HEK293 (cell line): ENCODE data around the gene TRPM7.

ENCODE experiments used
- CTCF ChIA-PET: fragments of 350-600 bp; formaldehyde crosslinking; extraction: SDS; loops from one replicate; lab custom pipeline; 2021; ENCODE audit warnings: antibody characterized with exemption; lab: Yijun Ruan, JAX
- POLR2A ChIA-PET: fragments of 300-600 bp; formaldehyde crosslinking; extraction: SDS; loops from one replicate; lab custom pipeline; 2020; ENCODE audit warnings: antibody characterized with exemption, inconsistent platforms; lab: Yijun Ruan, JAX
- H3K27ac ChIP-seq: fragments of 200-500 bp; sonication (Bioruptor generic); 2 replicates; pipeline ENCODE4 v1.5.1; 2014; ENCODE audit warnings: low read depth, low read length, control low read depth, inconsistent platforms; ENCODE audit errors: extremely low read depth
- H3K36me3 ChIP-seq, 2 experiments: fragments of 200-500 bp in 1 of 2; sonication (Bioruptor generic) in 1 of 2; 1 replicate in 1 of 2; 2 replicates in 1 of 2; pipeline ENCODE4 v1.5.1; 2014 to 2017; ENCODE audit warnings: inconsistent platforms in 2 of 2, low read length in 2 of 2; ENCODE audit not compliant: control insufficient read depth in 2 of 2, insufficient read depth in 1 of 2
- H3K4me1 ChIP-seq: fragments of 200-500 bp; sonication (Bioruptor generic); 2 replicates; pipeline ENCODE4 v1.5.1; 2014; ENCODE audit warnings: mild to moderate bottlenecking, low read length, inconsistent platforms; ENCODE audit not compliant: control insufficient read depth, insufficient read depth
- H3K4me3 ChIP-seq: 2 replicates; pipeline ENCODE4 v1.5.1; 2011; ENCODE audit warnings: low read depth, mild to moderate bottlenecking, control low read depth, low read length, moderate library complexity
- H3K9me3 ChIP-seq: fragments of 200-500 bp; sonication (Bioruptor generic); 2 replicates; pipeline ENCODE4 v1.5.1; 2014; ENCODE audit warnings: low read depth, low read length, inconsistent platforms; ENCODE audit not compliant: control insufficient read depth, insufficient read depth
- HOXD13 ChIP-seq: sonication (generic); formaldehyde crosslinking; IDR thresholded peaks from 2 replicates; pipeline ENCODE4 v1.8.0; 2022; ENCODE audit warnings: missing genetic modification reagents, borderline replicate concordance
- MYNN ChIP-seq: fragments of 450-650 bp; formaldehyde crosslinking; IDR thresholded peaks from 2 replicates; pipeline ENCODE4 v1.5.1; 2016; ENCODE audit warnings: missing biosample characterization, missing genetic modification characterization, borderline replicate concordance
- RBAK ChIP-seq: fragments of 450-650 bp; formaldehyde crosslinking; IDR thresholded peaks from 2 replicates; pipeline ENCODE4 v1.5.1; 2016; ENCODE audit warnings: missing biosample characterization, missing genetic modification characterization
- SETDB1 ChIP-seq: IDR thresholded peaks from one replicate; pipeline ENCODE4 v1.6.1; 2017; ENCODE audit warnings: mild to moderate bottlenecking, low read length, moderate library complexity, mixed read lengths; ENCODE audit not compliant: insufficient read length
- ZBTB17 ChIP-seq: fragments of 450-650 bp; formaldehyde crosslinking; IDR thresholded peaks from 2 replicates; pipeline ENCODE4 v1.5.1; 2016; ENCODE audit warnings: missing biosample characterization, missing genetic modification characterization
- ZNF133 ChIP-seq: fragments of 450-650 bp; formaldehyde crosslinking; IDR thresholded peaks from 2 replicates; pipeline ENCODE4 v1.5.1; 2016; ENCODE audit warnings: missing biosample characterization, missing genetic modification characterization
- ZNF2 ChIP-seq: fragments of 450-650 bp; formaldehyde crosslinking; IDR thresholded peaks from 2 replicates; pipeline ENCODE4 v1.5.1; 2016; ENCODE audit warnings: missing biosample characterization, missing genetic modification characterization
- ZNF302 ChIP-seq: fragments of 450-650 bp; formaldehyde crosslinking; IDR thresholded peaks from 2 replicates; pipeline ENCODE4 v1.5.1; 2016; ENCODE audit warnings: missing biosample characterization, missing genetic modification characterization, low read depth
- ZNF350 ChIP-seq: fragments of 450-650 bp; formaldehyde crosslinking; IDR thresholded peaks from 2 replicates; pipeline ENCODE4 v1.5.0; 2017; ENCODE audit warnings: missing biosample characterization, mild to moderate bottlenecking, missing genetic modification characterization
- ZNF394 ChIP-seq: fragments of 450-650 bp; formaldehyde crosslinking; IDR thresholded peaks from 2 replicates; pipeline ENCODE4 v1.5.1; 2016; ENCODE audit warnings: missing biosample characterization, missing genetic modification characterization, mild to moderate bottlenecking, moderate library complexity, borderline replicate concordance
- ZNF48 ChIP-seq: fragments of 450-650 bp; formaldehyde crosslinking; IDR thresholded peaks from 2 replicates; pipeline ENCODE4 v1.5.1; 2016; ENCODE audit warnings: missing biosample characterization, missing genetic modification characterization
- ZNF529 ChIP-seq: fragments of 450-650 bp; formaldehyde crosslinking; IDR thresholded peaks from 2 replicates; pipeline ENCODE4 v1.5.1; 2017; ENCODE audit warnings: missing genetic modification characterization, missing biosample characterization; ENCODE audit not compliant: insufficient replicate concordance
- ZNF600 ChIP-seq: fragments of 450-650 bp; formaldehyde crosslinking; IDR thresholded peaks from 2 replicates; pipeline ENCODE4 v1.5.1; 2016; ENCODE audit warnings: missing biosample characterization, missing genetic modification characterization
- ZNF626 ChIP-seq: fragments of 450-650 bp; sonication (Bioruptor Pico); formaldehyde crosslinking; IDR thresholded peaks from 2 replicates; pipeline ENCODE4 v1.5.1; 2018; ENCODE audit warnings: missing biosample characterization, missing genetic modification characterization, inconsistent platforms
- ZNF701 ChIP-seq: fragments of 450-650 bp; formaldehyde crosslinking; IDR thresholded peaks from 2 replicates; pipeline ENCODE4 v1.5.1; 2016; ENCODE audit warnings: missing biosample characterization, missing genetic modification characterization
- ZNF837 ChIP-seq: fragments of 450-650 bp; formaldehyde crosslinking; IDR thresholded peaks from 2 replicates; pipeline ENCODE4 v1.5.1; 2016; ENCODE audit warnings: missing biosample characterization, missing genetic modification characterization
- TF ChIP-seq, protein P1 (sequence below): fragments of 450-650 bp; formaldehyde crosslinking; conservative IDR thresholded peaks from 2 replicates; pipeline ENCODE4 v1.5.1; 2016; ENCODE audit warnings: low read depth, missing biosample characterization, missing genetic modification characterization
- TF ChIP-seq, protein P2 (sequence below): fragments of 450-650 bp; formaldehyde crosslinking; IDR thresholded peaks from 2 replicates; pipeline ENCODE4 v1.5.1; 2016; ENCODE audit warnings: missing biosample characterization, missing genetic modification characterization
- TF ChIP-seq, protein P3 (sequence below): fragments of 450-650 bp; formaldehyde crosslinking; optimal IDR thresholded peaks from 2 replicates; pipeline ENCODE3; 2016; ENCODE audit warnings: missing biosample characterization, mild to moderate bottlenecking, missing genetic modification characterization
- TF ChIP-seq, protein P4 (sequence below): fragments of 450-650 bp; formaldehyde crosslinking; IDR thresholded peaks from 2 replicates; pipeline ENCODE4 v1.5.1; 2016; ENCODE audit warnings: missing biosample characterization, missing genetic modification characterization
- TF ChIP-seq, protein P5 (sequence below): fragments of 450-650 bp; formaldehyde crosslinking; IDR thresholded peaks from 2 replicates; pipeline ENCODE4 v1.5.1; 2016; ENCODE audit warnings: missing biosample characterization, missing genetic modification characterization, low read depth

TRPM7 gene

DNA sequence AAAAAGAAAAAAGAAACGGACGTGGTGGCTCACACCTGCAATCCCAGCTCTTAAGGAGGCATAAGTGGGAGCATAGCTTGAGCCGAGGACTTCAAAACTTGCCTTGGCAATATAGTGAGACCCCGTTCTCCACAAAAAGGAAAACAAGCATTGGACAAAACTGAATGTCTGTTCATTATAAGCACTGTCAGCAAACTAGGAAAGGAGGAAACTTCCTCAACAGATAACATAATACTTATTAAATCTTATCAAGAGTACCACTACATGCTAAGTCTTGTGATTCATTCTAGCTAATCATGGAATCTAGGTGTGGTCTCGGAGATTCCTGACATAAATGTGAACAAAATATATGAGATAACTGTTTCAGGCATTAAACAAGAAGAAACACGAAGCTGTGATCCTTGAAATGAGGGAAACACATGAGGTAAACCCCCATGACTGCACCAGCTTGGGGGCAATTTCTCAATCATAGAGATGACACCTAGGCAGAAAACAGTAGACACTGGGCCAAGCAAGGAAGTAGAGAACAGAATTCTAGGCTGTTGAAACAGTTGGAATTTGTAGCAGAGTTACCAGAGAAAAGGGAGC, 33.3 kb downstream of the TRPM7 start:
- Histone ChIP-seq H3K27ac (no peak overlapping the region), H3K4me1 (no peaks in the 10 kb centered on the region), H3K9me3 (no peaks in the 10 kb centered on the region), H3K4me3 (no peak overlapping the region), H3K36me3 (peaks cover 27 to 43% of the 10 kb centered on the region in 2 experiments; a peak in 2 of 3 replicates)
- ChIA-PET POLR2A (no interaction called here), CTCF (no interaction called here)
- no peak for TF ChIP-seq RBAK (tag by site-specific recombination)
- no peak for TF ChIP-seq ZNF350
- no peak for TF ChIP-seq ZNF626 (tag by site-specific recombination)
- TF ChIP-seq ZNF2 (tag by site-specific recombination): no peak

DNA sequence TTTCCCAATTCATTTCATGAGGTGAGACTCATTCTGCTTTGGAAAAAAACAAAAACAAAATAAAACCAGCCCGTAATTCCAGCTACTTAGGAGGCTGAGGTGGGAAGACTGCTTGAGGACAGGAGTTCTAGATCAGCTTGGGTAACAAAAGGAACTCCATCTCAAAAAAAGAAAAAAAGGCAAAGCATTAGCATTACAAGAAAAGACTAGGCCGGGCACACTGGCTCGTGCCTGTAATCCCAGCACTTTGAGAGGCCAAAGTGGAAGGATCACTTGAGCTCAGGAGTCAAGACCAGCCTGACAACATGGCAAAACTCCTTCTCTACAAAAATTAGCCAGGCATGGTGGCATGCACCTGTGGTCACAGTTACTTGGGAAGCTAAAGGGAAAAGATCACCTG, 33.9 kb downstream of the TRPM7 start:
- TF ChIP-seq SETDB1 (no peak), ZNF529 (tag by site-specific recombination) (no peak), ZBTB17 (tag by site-specific recombination) (no peak), HOXD13 (CRISPR knock-in tag) (no peak), ZNF394 (tag by site-specific recombination) (no peak), ZNF600 (no peak), ZNF837 (tag by site-specific recombination) (no peak), ZNF48 (tag by site-specific recombination) (no peak), MYNN (no peak), ZNF302 (tag by site-specific recombination) (no peak), ZNF133 (no peak), ZNF701 (no peak)
- TF ChIP-seq, protein P1, sequence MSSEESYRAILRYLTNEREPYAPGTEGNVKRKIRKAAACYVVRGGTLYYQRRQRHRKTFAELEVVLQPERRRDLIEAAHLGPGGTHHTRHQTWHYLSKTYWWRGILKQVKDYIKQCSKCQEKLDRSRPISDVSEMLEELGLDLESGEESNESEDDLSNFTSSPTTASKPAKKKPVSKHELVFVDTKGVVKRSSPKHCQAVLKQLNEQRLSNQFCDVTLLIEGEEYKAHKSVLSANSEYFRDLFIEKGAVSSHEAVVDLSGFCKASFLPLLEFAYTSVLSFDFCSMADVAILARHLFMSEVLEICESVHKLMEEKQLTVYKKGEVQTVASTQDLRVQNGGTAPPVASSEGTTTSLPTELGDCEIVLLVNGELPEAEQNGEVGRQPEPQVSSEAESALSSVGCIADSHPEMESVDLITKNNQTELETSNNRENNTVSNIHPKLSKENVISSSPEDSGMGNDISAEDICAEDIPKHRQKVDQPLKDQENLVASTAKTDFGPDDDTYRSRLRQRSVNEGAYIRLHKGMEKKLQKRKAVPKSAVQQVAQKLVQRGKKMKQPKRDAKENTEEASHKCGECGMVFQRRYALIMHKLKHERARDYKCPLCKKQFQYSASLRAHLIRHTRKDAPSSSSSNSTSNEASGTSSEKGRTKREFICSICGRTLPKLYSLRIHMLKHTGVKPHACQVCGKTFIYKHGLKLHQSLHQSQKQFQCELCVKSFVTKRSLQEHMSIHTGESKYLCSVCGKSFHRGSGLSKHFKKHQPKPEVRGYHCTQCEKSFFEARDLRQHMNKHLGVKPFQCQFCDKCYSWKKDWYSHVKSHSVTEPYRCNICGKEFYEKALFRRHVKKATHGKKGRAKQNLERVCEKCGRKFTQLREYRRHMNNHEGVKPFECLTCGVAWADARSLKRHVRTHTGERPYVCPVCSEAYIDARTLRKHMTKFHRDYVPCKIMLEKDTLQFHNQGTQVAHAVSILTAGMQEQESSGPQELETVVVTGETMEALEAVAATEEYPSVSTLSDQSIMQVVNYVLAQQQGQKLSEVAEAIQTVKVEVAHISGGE: no peak
- TF ChIP-seq, protein P2, sequence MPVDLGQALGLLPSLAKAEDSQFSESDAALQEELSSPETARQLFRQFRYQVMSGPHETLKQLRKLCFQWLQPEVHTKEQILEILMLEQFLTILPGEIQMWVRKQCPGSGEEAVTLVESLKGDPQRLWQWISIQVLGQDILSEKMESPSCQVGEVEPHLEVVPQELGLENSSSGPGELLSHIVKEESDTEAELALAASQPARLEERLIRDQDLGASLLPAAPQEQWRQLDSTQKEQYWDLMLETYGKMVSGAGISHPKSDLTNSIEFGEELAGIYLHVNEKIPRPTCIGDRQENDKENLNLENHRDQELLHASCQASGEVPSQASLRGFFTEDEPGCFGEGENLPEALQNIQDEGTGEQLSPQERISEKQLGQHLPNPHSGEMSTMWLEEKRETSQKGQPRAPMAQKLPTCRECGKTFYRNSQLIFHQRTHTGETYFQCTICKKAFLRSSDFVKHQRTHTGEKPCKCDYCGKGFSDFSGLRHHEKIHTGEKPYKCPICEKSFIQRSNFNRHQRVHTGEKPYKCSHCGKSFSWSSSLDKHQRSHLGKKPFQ (tag by site-specific recombination): no peak
- TF ChIP-seq, protein P3, sequence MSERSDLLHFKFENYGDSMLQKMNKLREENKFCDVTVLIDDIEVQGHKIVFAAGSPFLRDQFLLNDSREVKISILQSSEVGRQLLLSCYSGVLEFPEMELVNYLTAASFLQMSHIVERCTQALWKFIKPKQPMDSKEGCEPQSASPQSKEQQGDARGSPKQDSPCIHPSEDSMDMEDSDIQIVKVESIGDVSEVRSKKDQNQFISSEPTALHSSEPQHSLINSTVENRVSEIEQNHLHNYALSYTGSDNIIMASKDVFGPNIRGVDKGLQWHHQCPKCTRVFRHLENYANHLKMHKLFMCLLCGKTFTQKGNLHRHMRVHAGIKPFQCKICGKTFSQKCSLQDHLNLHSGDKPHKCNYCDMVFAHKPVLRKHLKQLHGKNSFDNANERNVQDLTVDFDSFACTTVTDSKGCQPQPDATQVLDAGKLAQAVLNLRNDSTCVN (tag by site-specific recombination): no peak
- TF ChIP-seq, protein P4, sequence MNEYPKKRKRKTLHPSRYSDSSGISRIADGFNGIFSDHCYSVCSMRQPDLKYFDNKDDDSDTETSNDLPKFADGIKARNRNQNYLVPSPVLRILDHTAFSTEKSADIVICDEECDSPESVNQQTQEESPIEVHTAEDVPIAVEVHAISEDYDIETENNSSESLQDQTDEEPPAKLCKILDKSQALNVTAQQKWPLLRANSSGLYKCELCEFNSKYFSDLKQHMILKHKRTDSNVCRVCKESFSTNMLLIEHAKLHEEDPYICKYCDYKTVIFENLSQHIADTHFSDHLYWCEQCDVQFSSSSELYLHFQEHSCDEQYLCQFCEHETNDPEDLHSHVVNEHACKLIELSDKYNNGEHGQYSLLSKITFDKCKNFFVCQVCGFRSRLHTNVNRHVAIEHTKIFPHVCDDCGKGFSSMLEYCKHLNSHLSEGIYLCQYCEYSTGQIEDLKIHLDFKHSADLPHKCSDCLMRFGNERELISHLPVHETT (tag by site-specific recombination): no peak
- TF ChIP-seq, protein P5, sequence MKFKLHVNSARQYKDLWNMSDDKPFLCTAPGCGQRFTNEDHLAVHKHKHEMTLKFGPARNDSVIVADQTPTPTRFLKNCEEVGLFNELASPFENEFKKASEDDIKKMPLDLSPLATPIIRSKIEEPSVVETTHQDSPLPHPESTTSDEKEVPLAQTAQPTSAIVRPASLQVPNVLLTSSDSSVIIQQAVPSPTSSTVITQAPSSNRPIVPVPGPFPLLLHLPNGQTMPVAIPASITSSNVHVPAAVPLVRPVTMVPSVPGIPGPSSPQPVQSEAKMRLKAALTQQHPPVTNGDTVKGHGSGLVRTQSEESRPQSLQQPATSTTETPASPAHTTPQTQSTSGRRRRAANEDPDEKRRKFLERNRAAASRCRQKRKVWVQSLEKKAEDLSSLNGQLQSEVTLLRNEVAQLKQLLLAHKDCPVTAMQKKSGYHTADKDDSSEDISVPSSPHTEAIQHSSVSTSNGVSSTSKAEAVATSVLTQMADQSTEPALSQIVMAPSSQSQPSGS: no peak
- TF ChIP-seq, all 188 proteins: peak for 0
- H3K27ac ChIP-seq: no peak overlapping the region
- H3K9me3 ChIP-seq: no peaks in the 10 kb centered on the region
- H3K36me3 ChIP-seq: peaks cover 27 to 43% of the 10 kb centered on the region in 2 experiments; a peak in 2 of 3 replicates
- no peak overlapping the region for H3K4me3 ChIP-seq
- POLR2A ChIA-PET: interaction anchor here (0.6 kb wide), 1 partner anchor 220 kb away, joined by 3 read pairs; no protein-coding TSS in a partner anchor
- CTCF ChIA-PET: no interaction called here
- H3K4me1 ChIP-seq: no peaks in the 10 kb centered on the region
